HUES6 (cell line): ENCODE data around the gene VAV2.

Experiments used
- H3K27ac ChIP-seq: 2 replicates; pipeline ENCODE4 v1.7.0; 2013; ENCODE audit warnings: low read depth, mild to moderate bottlenecking, low read length, inconsistent platforms
- H3K27me3 ChIP-seq: 2 replicates; pipeline ENCODE4 v1.6.1; 2013; ENCODE audit warnings: low read length; ENCODE audit not compliant: control insufficient read depth, insufficient read depth
- H3K36me3 ChIP-seq: 2 replicates; pipeline ENCODE4 v1.6.1; 2013; ENCODE audit warnings: low read length; ENCODE audit not compliant: control insufficient read depth, insufficient read depth
- H3K4me1 ChIP-seq: 2 replicates; pipeline ENCODE4 v1.6.1; 2013; ENCODE audit warnings: low read length; ENCODE audit not compliant: control insufficient read depth, insufficient read depth
- H3K4me3 ChIP-seq: 2 replicates; pipeline ENCODE4 v1.5.1; 2013; ENCODE audit warnings: low read depth, low read length
- H3K9ac ChIP-seq: one replicate; pipeline ENCODE4 v1.6.1; 2013; ENCODE audit warnings: mild to moderate bottlenecking, low read length
- H3K9me3 ChIP-seq: 2 replicates; pipeline ENCODE4 v1.6.1; 2013; ENCODE audit warnings: low read depth, low read length; ENCODE audit not compliant: control insufficient read depth, insufficient read depth

VAV2 gene

GRCh38 chr9:133986774-133987445, 5.2 kb downstream of the VAV2 start:
- Histone ChIP-seq H3K27me3 (no peaks in the 10 kb centered on the region), H3K36me3 (no peaks in the 10 kb centered on the region), H3K27ac (no peak overlapping the region), H3K4me3 (no peak overlapping the region), H3K9me3 (no peaks in the 10 kb centered on the region), H3K9ac (no peak overlapping the region), H3K4me1 (peaks cover 30% of the 10 kb centered on the region)

- Histone ChIP-seq H3K27ac (no peak overlapping the region), H3K9me3 (no peaks in the 10 kb centered on the region), H3K4me3 (no peak overlapping the region), H3K9ac (no peak overlapping the region), H3K27me3 (no peaks in the 10 kb centered on the region), H3K36me3 (no peaks in the 10 kb centered on the region), H3K4me1 (peaks cover 31% of the 10 kb centered on the region)
Measured at GRCh38 chr9:133986061-133986460, 6.1 kb downstream of the VAV2 start.

- Histone ChIP-seq H3K9ac (peak overlapping the region; percentile 13), H3K27ac (no peak overlapping the region), H3K4me3 (no peak overlapping the region), H3K27me3 (no peaks in the 10 kb centered on the region), H3K4me1 (peaks cover 44% of the 10 kb centered on the region), H3K9me3 (no peaks in the 10 kb centered on the region), H3K36me3 (no peaks in the 10 kb centered on the region)
Measured at GRCh38 chr9:133982971-133983720, 9.0 kb downstream of the VAV2 start.

GRCh38 chr9:133981958-133982681, 10.0 kb downstream of the VAV2 start:
- Histone ChIP-seq H3K4me1 (peaks cover 52% of the 10 kb centered on the region), H3K9ac (no peak overlapping the region), H3K27ac (no peak overlapping the region), H3K4me3 (no peak overlapping the region), H3K9me3 (no peaks in the 10 kb centered on the region), H3K36me3 (peaks cover 6% of the 10 kb centered on the region; the same call in 1 of the 2 replicates), H3K27me3 (no peaks in the 10 kb centered on the region)

- H3K4me3 ChIP-seq, result no peak overlapping the region
- H3K4me1 ChIP-seq, result peaks cover 53% of the 10 kb centered on the region
- H3K9me3 ChIP-seq, result no peaks in the 10 kb centered on the region
- no peaks in the 10 kb centered on the region for H3K27me3 ChIP-seq
- H3K36me3 ChIP-seq, result peaks cover 7% of the 10 kb centered on the region; the same call in 1 of the 2 replicates
- H3K9ac ChIP-seq, result no peak overlapping the region
- no peak overlapping the region for H3K27ac ChIP-seq
Measured at GRCh38 chr9:133981589-133981957, 10.6 kb downstream of the VAV2 start.

GRCh38 chr9:133980864-133981588, 11.1 kb downstream of the VAV2 start:
- no peak overlapping the region for H3K4me3 ChIP-seq
- peaks cover 48% of the 10 kb centered on the region for H3K4me1 ChIP-seq
- peaks cover 7% of the 10 kb centered on the region; the same call in 1 of the 2 replicates for H3K36me3 ChIP-seq
- H3K9ac ChIP-seq, result no peak overlapping the region
- no peaks in the 10 kb centered on the region for H3K9me3 ChIP-seq
- H3K27me3 ChIP-seq, result no peaks in the 10 kb centered on the region
- H3K27ac ChIP-seq, result no peak overlapping the region

GRCh38 chr9:133979921-133980863, 11.9 kb downstream of the VAV2 start:
- Histone ChIP-seq H3K27me3 (no peaks in the 10 kb centered on the region), H3K9me3 (no peaks in the 10 kb centered on the region), H3K4me1 (peaks cover 48% of the 10 kb centered on the region), H3K36me3 (peaks cover 7% of the 10 kb centered on the region; the same call in 1 of the 2 replicates), H3K9ac (no peak overlapping the region), H3K4me3 (no peak overlapping the region), H3K27ac (no peak overlapping the region)

- H3K27ac ChIP-seq, result no peak overlapping the region
- peaks cover 7% of the 10 kb centered on the region; the same call in 1 of the 2 replicates for H3K36me3 ChIP-seq
- H3K9me3 ChIP-seq, result no peaks in the 10 kb centered on the region
- H3K4me3 ChIP-seq, result no peak overlapping the region
- no peak overlapping the region for H3K9ac ChIP-seq
- H3K4me1 ChIP-seq, result peaks cover 56% of the 10 kb centered on the region
- H3K27me3 ChIP-seq, result no peaks in the 10 kb centered on the region
Measured at GRCh38 chr9:133979273-133979920, 12.7 kb downstream of the VAV2 start.

- Histone ChIP-seq H3K4me3 (no peak overlapping the region), H3K4me1 (peaks cover 60% of the 10 kb centered on the region), H3K9me3 (no peaks in the 10 kb centered on the region), H3K36me3 (peaks cover 7% of the 10 kb centered on the region; the same call in 1 of the 2 replicates), H3K27me3 (no peaks in the 10 kb centered on the region), H3K27ac (no peak overlapping the region), H3K9ac (no peak overlapping the region)
Measured at GRCh38 chr9:133978899-133979272, 13.2 kb downstream of the VAV2 start.
